ENCODE data around the gene SEMA5A. TPM values are rescaled to one million over a fixed set of nuclear protein-coding genes. Genes with fewer than 3 reads are reported as not detected.

The SEMA5A gene
- total RNA-seq, 1 donor from 2014 or later = 4.0 TPM

- Mint-ChIP-seq H3K4me1 (ENCODE audit: low read depth) (no peaks in the 10 kb centered on the region), H3K36me3 (ENCODE audit: insufficient read depth) (no peaks in the 10 kb centered on the region), H3K9me3 (ENCODE audit: low read depth) (no peaks in the 10 kb centered on the region), H3K27ac (no peak overlapping the region), H3K4me3 (ENCODE audit: low read depth) (no peak overlapping the region), H3K27me3 (no peaks in the 10 kb centered on the region)
- no peak for DNase-seq (ENCODE audit: low spot score, unreplicated experiment)
- no peak for TF ChIP-seq CTCF (IDR thresholded peaks at IDR 0.05; ENCODE audit: unreplicated experiment)
Observed at GRCh38 chr5:9438596-9439354, 107.1 kb downstream of the SEMA5A start.

- Mint-ChIP-seq H3K36me3 (ENCODE audit: insufficient read depth) (no peaks in the 10 kb centered on the region), H3K27ac (no peak overlapping the region), H3K4me1 (ENCODE audit: low read depth) (no peaks in the 10 kb centered on the region), H3K27me3 (no peaks in the 10 kb centered on the region), H3K4me3 (ENCODE audit: low read depth) (no peak overlapping the region), H3K9me3 (ENCODE audit: low read depth) (no peaks in the 10 kb centered on the region)
- DNase-seq (ENCODE audit: low spot score, unreplicated experiment) = no peak
- no peak for TF ChIP-seq CTCF (IDR thresholded peaks at IDR 0.05; ENCODE audit: unreplicated experiment)
Observed at GRCh38 chr5:9437741-9438240, 108.1 kb downstream of the SEMA5A start.

- no peak for DNase-seq (ENCODE audit: low spot score, unreplicated experiment)
- H3K4me1 Mint-ChIP-seq (ENCODE audit: low read depth) = peaks cover 8% of the 10 kb centered on the region
- no peaks in the 10 kb centered on the region for H3K27me3 Mint-ChIP-seq
- H3K4me3 Mint-ChIP-seq (ENCODE audit: low read depth) = no peak overlapping the region
- no peak for TF ChIP-seq CTCF (IDR thresholded peaks at IDR 0.05; ENCODE audit: unreplicated experiment)
- no peaks in the 10 kb centered on the region for H3K9me3 Mint-ChIP-seq (ENCODE audit: low read depth)
- no peaks in the 10 kb centered on the region for H3K36me3 Mint-ChIP-seq (ENCODE audit: insufficient read depth)
- no peak overlapping the region for H3K27ac Mint-ChIP-seq
Observed at GRCh38 chr5:9431496-9432258, 114.2 kb downstream of the SEMA5A start.

- no peaks in the 10 kb centered on the region for H3K9me3 Mint-ChIP-seq (ENCODE audit: low read depth)
- no peak overlapping the region for H3K27ac Mint-ChIP-seq
Observed at GRCh38 chr5:9431151-9431495, 114.8 kb downstream of the SEMA5A start.

More at GRCh38 chr5:9431151-9431495, 114.8 kb downstream of the SEMA5A start:
- no peak for DNase-seq (ENCODE audit: low spot score, unreplicated experiment)
- H3K4me1 Mint-ChIP-seq (ENCODE audit: low read depth) = peaks cover 8% of the 10 kb centered on the region
- no peaks in the 10 kb centered on the region for H3K36me3 Mint-ChIP-seq (ENCODE audit: insufficient read depth)
- no peak for TF ChIP-seq CTCF (IDR thresholded peaks at IDR 0.05; ENCODE audit: unreplicated experiment)
- H3K4me3 Mint-ChIP-seq (ENCODE audit: low read depth) = no peak overlapping the region
- H3K27me3 Mint-ChIP-seq = no peaks in the 10 kb centered on the region
